ENCODE results near the gene TRA2A. TPM values are rescaled to one million over a fixed set of nuclear protein-coding genes. Genes with fewer than 3 reads are reported as not detected.

The TRA2A gene
- total and polyA plus RNA-seq, 9 of the 15 experiments (the other 6 are each of a cell fraction or from before 2014, with no cell fraction given): 22.7 to 210 (median 73.9) TPM

- peak; percentile 92 for TF ChIP-seq NKRF (IDR thresholded peaks at IDR 0.05; ENCODE audit: borderline replicate concordance)
- TF ChIP-seq PRMT5 (CRISPR knock-in tag; IDR thresholded peaks at IDR 0.05): no peak
- no peak for TF ChIP-seq ZSCAN32 (CRISPR knock-in tag; IDR thresholded peaks at IDR 0.05)
- TF ChIP-seq ETV6 (IDR thresholded peaks at IDR 0.05; ENCODE audit: borderline replicate concordance in 1 of 2, low read depth in 2 of 2, low read length in 1 of 2): peak in 1 of 2 experiments; percentile 26; a peak in 1 of 4 replicates
- TF ChIP-seq ETV6 (CRISPR knock-in tag; IDR thresholded peaks at IDR 0.05; ENCODE audit: borderline replicate concordance): no peak
- peak; percentile 86 for TF ChIP-seq CCNT2 (IDR thresholded peaks at IDR 0.05; ENCODE audit: borderline replicate concordance, extremely low read depth, insufficient read length, low read depth, low read length)
- TF ChIP-seq ATF2 (CRISPR knock-in tag; IDR thresholded peaks at IDR 0.05): no peak
- peak; percentile 94 for TF ChIP-seq SAFB (IDR thresholded peaks at IDR 0.05; ENCODE audit: borderline replicate concordance, low read depth, low read length)
- peak; percentile 96; the same call in 1 of the 2 replicates for TF ChIP-seq RREB1 (CRISPR knock-in tag; IDR thresholded peaks at IDR 0.05)
- no peak for TF ChIP-seq NFIX (CRISPR knock-in tag; IDR thresholded peaks at IDR 0.05; ENCODE audit: low read depth)
- no peak for TF ChIP-seq ZNF384 (IDR thresholded peaks at IDR 0.05; ENCODE audit: low read depth, low read length)
- TF ChIP-seq STAT5A (IDR thresholded peaks at IDR 0.05; ENCODE audit: borderline replicate concordance, low read length): peak; percentile 22; the same call in 1 of the 2 replicates
- TF ChIP-seq MXI1 (IDR thresholded peaks at IDR 0.05; ENCODE audit: low read depth, low read length): peak; percentile 44; the same call in 1 of the 2 replicates
- peak; percentile 74 for TF ChIP-seq DPF2 (IDR thresholded peaks at IDR 0.05)
- peak; percentile 93 for TF ChIP-seq PHB (CRISPR knock-in tag; IDR thresholded peaks at IDR 0.05)
- TF ChIP-seq ETV5 (CRISPR knock-in tag; IDR thresholded peaks at IDR 0.05; ENCODE audit: low read depth): peak; percentile 47; the same call in 1 of the 2 replicates
- TF ChIP-seq ZBED1 (IDR thresholded peaks at IDR 0.05): peak; percentile 89
- peak; percentile 92; the same call in 1 of the 2 replicates for TF ChIP-seq NFRKB (IDR thresholded peaks at IDR 0.05; ENCODE audit: low read depth)
- TF ChIP-seq PHF8 (IDR thresholded peaks at IDR 0.05; ENCODE audit: borderline replicate concordance, low read length): peak; percentile 67; the same call in 1 of the 2 replicates
- peak; percentile 99 for TF ChIP-seq ZBTB7A (IDR thresholded peaks at IDR 0.05; ENCODE audit: borderline replicate concordance, control insufficient read depth, low read depth, low read length)
These were observed 57.5 kb downstream of the TRA2A start (continued) for GRCh38 chr7:23474094-23474828.

Measured in K562 (cell line).